ENCODE measurements around the gene CRLF1. TPM values are rescaled to one million over a fixed set of nuclear protein-coding genes. Genes with fewer than 3 reads are reported as not detected.
"Not testable (repeated sequence)": the region's sequence is repeated elsewhere in the genome, so short reads cannot be mapped to it uniquely, and the experiment has no call there.

CRLF1 gene
- total and polyA plus RNA-seq, 8 donors: 2.6 to 15.9 (median 12.3) TPM; not detected in 1

GRCh38 chr19:18594824-18595373, 11.7 kb downstream of the CRLF1 start:
- peak overlapping the region in 1 of 5 donors; percentile 72 for H3K27ac ChIP-seq
- peak overlapping the region; percentile 38 to 48 (median 42) for H3K4me3 ChIP-seq
- H3K27me3 ChIP-seq: peaks cover 0 to 52% (median 39%) of the 10 kb centered on the region in 3 donors
- 8 to 23% (median 16%) methylated on average over 8 to 26 of the region's 26 CpGs for WGBS, 5 donors
- no peak for DNase-seq
- H3K36me3 ChIP-seq: peaks cover 8 to 20% (median 16%) of the 10 kb centered on the region in 4 donors
- no peak for TF ChIP-seq POLR2AphosphoS5 (IDR thresholded peaks at IDR 0.05)
- TF ChIP-seq EP300 (IDR thresholded peaks at IDR 0.05): no peak
- TF ChIP-seq POLR2A (IDR thresholded peaks at IDR 0.05): no peak
- no peak for TF ChIP-seq CTCF (IDR thresholded peaks at IDR 0.05)
- no peaks in the 10 kb centered on the region for H3K9me3 ChIP-seq
- intact Hi-C loops (cut with DNase I; ENCODE audit: low total_unique reads): loop anchor here (5.0 kb wide), 1 partner anchor 252 kb away; no protein-coding TSS in a partner anchor
- peaks cover 18 to 40% (median 32%) of the 10 kb centered on the region in 4 donors for H3K4me1 ChIP-seq

- DNase-seq: peak; percentile 80 to 95
- peak in 5 of 7 experiments; percentile 45 to 97 (median 83) for TF ChIP-seq CTCF (IDR thresholded peaks at IDR 0.05)
- no peak for TF ChIP-seq POLR2A (IDR thresholded peaks at IDR 0.05)
- TF ChIP-seq EP300 (IDR thresholded peaks at IDR 0.05): no peak
- peak in 2 of 3 donors; percentile 31 to 63 for TF ChIP-seq POLR2AphosphoS5 (IDR thresholded peaks at IDR 0.05)
- H3K36me3 ChIP-seq: peaks cover 8 to 20% (median 16%) of the 10 kb centered on the region in 4 donors
- H3K4me1 ChIP-seq: peaks cover 25 to 46% (median 38%) of the 10 kb centered on the region in 4 donors
- H3K27me3 ChIP-seq: peaks cover 0 to 46% (median 34%) of the 10 kb centered on the region in 3 donors
- peak overlapping the region in 4 of 5 donors; percentile 26 to 72 (median 44) for H3K27ac ChIP-seq
- intact Hi-C loops (cut with DNase I; ENCODE audit: low total_unique reads): loop anchor here (5.0 kb wide), 1 partner anchor 253 kb away; no protein-coding TSS in a partner anchor
- no peaks in the 10 kb centered on the region for H3K9me3 ChIP-seq
- H3K4me3 ChIP-seq: peak overlapping the region; percentile 38 to 48 (median 42)
- 1 to 2% (median 1%) methylated on average over 11 to 54 of the region's 54 CpGs for WGBS, 5 donors
These were observed 12.3 kb downstream of the CRLF1 start for GRCh38 chr19:18594096-18594823.

GRCh38 chr19:18593367-18594095, 13.1 kb downstream of the CRLF1 start:
- Histone ChIP-seq H3K36me3 (peaks cover 8 to 20% (median 16%) of the 10 kb centered on the region in 4 donors), H3K9me3 (no peaks in the 10 kb centered on the region), H3K4me3 (peak overlapping the region; percentile 38 to 48 (median 42)), H3K4me1 (peaks cover 27 to 50% (median 43%) of the 10 kb centered on the region in 4 donors), H3K27me3 (peaks cover 0 to 38% (median 27%) of the 10 kb centered on the region in 3 donors), H3K27ac (peak overlapping the region in 3 of 5 donors; percentile 26 to 72 (median 60))
- 25 to 35% (median 31%) methylated on average over 16 to 25 of the region's 25 CpGs for WGBS, 5 donors
- DNase-seq: no peak
- intact Hi-C loops (cut with DNase I; ENCODE audit: low total_unique reads): loop anchor here (5.0 kb wide), 1 partner anchor 254 kb away; no protein-coding TSS in a partner anchor
- TF ChIP-seq POLR2AphosphoS5 (IDR thresholded peaks at IDR 0.05) (no peak), CTCF (IDR thresholded peaks at IDR 0.05) (no peak), POLR2A (IDR thresholded peaks at IDR 0.05) (no peak), EP300 (IDR thresholded peaks at IDR 0.05) (no peak)

GRCh38 chr19:18592732-18593131, 13.9 kb downstream of the CRLF1 start:
- 81 to 92% (median 85%) methylated on average over 5 of the region's 5 CpGs for WGBS, 5 donors
- H3K27me3 ChIP-seq: peaks cover 0 to 30% (median 19%) of the 10 kb centered on the region in 3 donors
- peaks cover 27 to 58% (median 51%) of the 10 kb centered on the region in 4 donors for H3K4me1 ChIP-seq
- H3K9me3 ChIP-seq, H3K27ac ChIP-seq, H3K4me3 ChIP-seq, DNase-seq: not testable (repeated sequence)
- intact Hi-C loops (cut with DNase I; ENCODE audit: low total_unique reads): loop anchor here (5.0 kb wide), 1 partner anchor 255 kb away; no protein-coding TSS in a partner anchor
- peaks cover 8 to 20% (median 16%) of the 10 kb centered on the region in 4 donors for H3K36me3 ChIP-seq

Measured in stomach (tissue), 9 donors.